ENCODE data around the gene MAL.

DNA sequence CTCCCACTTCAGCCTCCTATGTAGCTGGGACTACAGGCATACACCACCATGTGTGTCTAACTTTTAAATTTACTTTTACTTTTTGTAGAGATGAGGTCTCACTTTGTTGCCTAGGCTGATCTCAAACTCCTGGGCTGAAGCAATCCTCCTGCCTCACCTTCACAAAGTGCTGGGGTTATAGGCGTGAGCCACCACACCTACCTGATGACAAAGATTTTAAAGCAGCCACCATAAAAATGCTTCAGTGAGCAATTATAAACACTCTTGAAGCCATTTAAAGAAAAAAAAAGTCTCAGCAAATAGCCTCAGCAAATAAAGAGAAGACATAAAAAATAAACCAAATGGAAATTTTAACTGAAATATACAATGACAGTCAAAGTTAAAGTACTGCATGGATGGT, 60.5 kb downstream of the MAL start:
- TF ChIP-seq, protein P1, sequence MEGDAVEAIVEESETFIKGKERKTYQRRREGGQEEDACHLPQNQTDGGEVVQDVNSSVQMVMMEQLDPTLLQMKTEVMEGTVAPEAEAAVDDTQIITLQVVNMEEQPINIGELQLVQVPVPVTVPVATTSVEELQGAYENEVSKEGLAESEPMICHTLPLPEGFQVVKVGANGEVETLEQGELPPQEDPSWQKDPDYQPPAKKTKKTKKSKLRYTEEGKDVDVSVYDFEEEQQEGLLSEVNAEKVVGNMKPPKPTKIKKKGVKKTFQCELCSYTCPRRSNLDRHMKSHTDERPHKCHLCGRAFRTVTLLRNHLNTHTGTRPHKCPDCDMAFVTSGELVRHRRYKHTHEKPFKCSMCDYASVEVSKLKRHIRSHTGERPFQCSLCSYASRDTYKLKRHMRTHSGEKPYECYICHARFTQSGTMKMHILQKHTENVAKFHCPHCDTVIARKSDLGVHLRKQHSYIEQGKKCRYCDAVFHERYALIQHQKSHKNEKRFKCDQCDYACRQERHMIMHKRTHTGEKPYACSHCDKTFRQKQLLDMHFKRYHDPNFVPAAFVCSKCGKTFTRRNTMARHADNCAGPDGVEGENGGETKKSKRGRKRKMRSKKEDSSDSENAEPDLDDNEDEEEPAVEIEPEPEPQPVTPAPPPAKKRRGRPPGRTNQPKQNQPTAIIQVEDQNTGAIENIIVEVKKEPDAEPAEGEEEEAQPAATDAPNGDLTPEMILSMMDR (IDR thresholded peaks at IDR 0.05): no peak
- TF ChIP-seq EZH2 (IDR thresholded peaks at IDR 0.05): no peak
- TF ChIP-seq EZH2phosphoT487 (IDR thresholded peaks at IDR 0.05): no peak
